Measurements from ENCODE around the gene TM7SF2.

DNA sequence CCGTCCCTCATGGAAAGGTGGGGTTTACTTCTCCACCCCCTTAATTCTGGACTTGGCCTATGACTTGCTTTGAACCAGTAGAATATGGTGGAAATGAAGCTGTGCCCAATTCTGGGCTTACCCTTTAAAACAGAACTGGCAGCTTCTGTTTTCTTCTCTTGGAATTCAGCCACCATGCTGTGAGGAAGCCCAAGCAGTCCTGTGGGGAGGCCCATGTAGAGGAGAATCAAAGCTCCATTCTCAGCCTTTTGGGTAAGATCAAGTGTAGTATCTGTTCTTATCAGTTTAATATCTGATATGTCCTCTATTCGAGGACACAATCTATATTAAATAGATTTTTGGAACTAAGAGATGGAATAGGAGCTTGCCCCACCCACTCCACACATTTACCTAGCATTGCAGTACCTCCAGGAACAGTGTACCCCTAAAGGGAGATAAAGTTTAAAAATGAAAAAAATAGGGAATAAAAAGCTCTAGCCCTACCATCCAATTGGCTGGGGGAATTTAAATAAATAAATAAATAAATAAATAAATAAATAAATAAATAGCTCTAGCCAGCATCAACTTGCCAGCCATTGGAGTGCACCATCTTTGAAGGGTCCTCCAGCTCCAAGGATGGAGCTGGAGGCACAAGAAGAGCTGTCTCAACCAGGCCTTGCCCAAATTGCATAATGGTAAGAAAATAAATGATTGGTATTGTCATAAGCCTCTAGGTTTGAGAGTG lies 35.8 kb downstream of the TM7SF2 start:
- TF ChIP-seq, protein P1, sequence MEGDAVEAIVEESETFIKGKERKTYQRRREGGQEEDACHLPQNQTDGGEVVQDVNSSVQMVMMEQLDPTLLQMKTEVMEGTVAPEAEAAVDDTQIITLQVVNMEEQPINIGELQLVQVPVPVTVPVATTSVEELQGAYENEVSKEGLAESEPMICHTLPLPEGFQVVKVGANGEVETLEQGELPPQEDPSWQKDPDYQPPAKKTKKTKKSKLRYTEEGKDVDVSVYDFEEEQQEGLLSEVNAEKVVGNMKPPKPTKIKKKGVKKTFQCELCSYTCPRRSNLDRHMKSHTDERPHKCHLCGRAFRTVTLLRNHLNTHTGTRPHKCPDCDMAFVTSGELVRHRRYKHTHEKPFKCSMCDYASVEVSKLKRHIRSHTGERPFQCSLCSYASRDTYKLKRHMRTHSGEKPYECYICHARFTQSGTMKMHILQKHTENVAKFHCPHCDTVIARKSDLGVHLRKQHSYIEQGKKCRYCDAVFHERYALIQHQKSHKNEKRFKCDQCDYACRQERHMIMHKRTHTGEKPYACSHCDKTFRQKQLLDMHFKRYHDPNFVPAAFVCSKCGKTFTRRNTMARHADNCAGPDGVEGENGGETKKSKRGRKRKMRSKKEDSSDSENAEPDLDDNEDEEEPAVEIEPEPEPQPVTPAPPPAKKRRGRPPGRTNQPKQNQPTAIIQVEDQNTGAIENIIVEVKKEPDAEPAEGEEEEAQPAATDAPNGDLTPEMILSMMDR (IDR thresholded peaks at IDR 0.05) = no peak
- no peak for TF ChIP-seq POLR2AphosphoS5 (IDR thresholded peaks at IDR 0.05)

All from sigmoid colon (tissue), 4 donors.